ENCODE results near the gene SERPINE2.
A peak's percentile ranks its signal among the peaks of the same experiment; 100 is the strongest.

SERPINE2 gene

DNA sequence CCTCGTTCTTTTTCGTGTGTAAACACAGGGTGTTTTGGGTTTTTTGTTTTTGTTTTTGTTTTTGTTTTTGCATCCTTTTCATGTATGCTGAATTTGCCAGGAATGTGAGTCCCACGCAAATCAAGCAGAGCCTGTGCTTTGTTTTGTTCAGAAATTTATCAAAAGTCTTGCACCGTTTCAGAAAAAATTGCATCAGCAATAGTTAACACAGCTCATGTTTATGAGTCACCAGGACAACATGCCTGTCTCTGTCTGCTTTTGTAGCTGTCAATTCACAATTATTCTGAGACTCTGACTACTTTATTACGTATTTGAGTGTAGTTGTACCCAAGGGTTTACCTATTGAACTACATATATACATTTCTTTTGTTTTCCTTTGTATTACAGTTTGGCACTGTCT, 43.5 kb downstream of the SERPINE2 start:
- no peak overlapping the region for H2AFZ ChIP-seq (ENCODE audit: low read depth, low read length, severe bottlenecking)
- TF ChIP-seq EZH2phosphoT487 (conservative IDR thresholded peaks at IDR 0.05; ENCODE audit: low read length) = no peak
- TF ChIP-seq, protein P1, sequence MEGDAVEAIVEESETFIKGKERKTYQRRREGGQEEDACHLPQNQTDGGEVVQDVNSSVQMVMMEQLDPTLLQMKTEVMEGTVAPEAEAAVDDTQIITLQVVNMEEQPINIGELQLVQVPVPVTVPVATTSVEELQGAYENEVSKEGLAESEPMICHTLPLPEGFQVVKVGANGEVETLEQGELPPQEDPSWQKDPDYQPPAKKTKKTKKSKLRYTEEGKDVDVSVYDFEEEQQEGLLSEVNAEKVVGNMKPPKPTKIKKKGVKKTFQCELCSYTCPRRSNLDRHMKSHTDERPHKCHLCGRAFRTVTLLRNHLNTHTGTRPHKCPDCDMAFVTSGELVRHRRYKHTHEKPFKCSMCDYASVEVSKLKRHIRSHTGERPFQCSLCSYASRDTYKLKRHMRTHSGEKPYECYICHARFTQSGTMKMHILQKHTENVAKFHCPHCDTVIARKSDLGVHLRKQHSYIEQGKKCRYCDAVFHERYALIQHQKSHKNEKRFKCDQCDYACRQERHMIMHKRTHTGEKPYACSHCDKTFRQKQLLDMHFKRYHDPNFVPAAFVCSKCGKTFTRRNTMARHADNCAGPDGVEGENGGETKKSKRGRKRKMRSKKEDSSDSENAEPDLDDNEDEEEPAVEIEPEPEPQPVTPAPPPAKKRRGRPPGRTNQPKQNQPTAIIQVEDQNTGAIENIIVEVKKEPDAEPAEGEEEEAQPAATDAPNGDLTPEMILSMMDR (IDR thresholded peaks at IDR 0.05; ENCODE audit: insufficient read depth, low read length, poor library complexity, severe bottlenecking) = no peak
- no peaks in the 10 kb centered on the region for H3K36me3 ChIP-seq (ENCODE audit: low read length)
- H3F3A ChIP-seq (ENCODE audit: insufficient read depth) = no peaks in the 10 kb centered on the region
- no peak overlapping the region for H3K4me3 ChIP-seq (ENCODE audit: insufficient read depth, low read length, poor library complexity, severe bottlenecking)
- H3K9me3 ChIP-seq (ENCODE audit: insufficient read depth, low read length) = no peaks in the 10 kb centered on the region
- no peaks in the 10 kb centered on the region for H3K9me2 ChIP-seq (replicated peaks; ENCODE audit: insufficient read depth, low read length)
- H4K20me1 ChIP-seq (ENCODE audit: low read depth, low read length) = no peaks in the 10 kb centered on the region
- H3K27me3 ChIP-seq (ENCODE audit: low read length) = no peaks in the 10 kb centered on the region
- no peak overlapping the region for H3K27ac ChIP-seq (ENCODE audit: low read depth, low read length)
- no peaks in the 10 kb centered on the region for H3K79me2 ChIP-seq (ENCODE audit: insufficient read depth, low read length)
- no peak overlapping the region for H3K9ac ChIP-seq (ENCODE audit: low read length)
- H3K4me2 ChIP-seq (ENCODE audit: low read depth, low read length, poor library complexity, severe bottlenecking) = no peak overlapping the region

GRCh38 chr2:223994562-223995162, 44.4 kb downstream of the SERPINE2 start:
- Histone ChIP-seq H3K9me2 (replicated peaks; ENCODE audit: insufficient read depth, low read length) (no peaks in the 10 kb centered on the region), H3K9me3 (ENCODE audit: insufficient read depth, low read length) (no peaks in the 10 kb centered on the region), H3K4me2 (ENCODE audit: low read depth, low read length, poor library complexity, severe bottlenecking) (no peak overlapping the region), H4K20me1 (ENCODE audit: low read depth, low read length) (no peaks in the 10 kb centered on the region), H3K36me3 (ENCODE audit: low read length) (no peaks in the 10 kb centered on the region), H3F3A (ENCODE audit: insufficient read depth) (no peaks in the 10 kb centered on the region), H3K79me2 (ENCODE audit: insufficient read depth, low read length) (no peaks in the 10 kb centered on the region), H3K27me3 (ENCODE audit: low read length) (no peaks in the 10 kb centered on the region), H3K9ac (ENCODE audit: low read length) (no peak overlapping the region), H3K27ac (ENCODE audit: low read depth, low read length) (no peak overlapping the region), H2AFZ (ENCODE audit: low read depth, low read length, severe bottlenecking) (no peak overlapping the region), H3K4me3 (ENCODE audit: insufficient read depth, low read length, poor library complexity, severe bottlenecking) (no peak overlapping the region)
- TF ChIP-seq, protein P1 (IDR thresholded peaks at IDR 0.05; ENCODE audit: insufficient read depth, low read length, poor library complexity, severe bottlenecking) = no peak
- no peak for TF ChIP-seq EZH2phosphoT487 (conservative IDR thresholded peaks at IDR 0.05; ENCODE audit: low read length)

GRCh38 chr2:223993634-223994232, 45.4 kb downstream of the SERPINE2 start:
- Histone ChIP-seq H3K9me2 (replicated peaks; ENCODE audit: insufficient read depth, low read length) (no peaks in the 10 kb centered on the region), H3K4me3 (ENCODE audit: insufficient read depth, low read length, poor library complexity, severe bottlenecking) (no peak overlapping the region), H3K4me2 (ENCODE audit: low read depth, low read length, poor library complexity, severe bottlenecking) (no peak overlapping the region), H2AFZ (ENCODE audit: low read depth, low read length, severe bottlenecking) (no peak overlapping the region), H4K20me1 (ENCODE audit: low read depth, low read length) (no peaks in the 10 kb centered on the region), H3K9ac (ENCODE audit: low read length) (no peak overlapping the region), H3K27ac (ENCODE audit: low read depth, low read length) (no peak overlapping the region), H3K79me2 (ENCODE audit: insufficient read depth, low read length) (no peaks in the 10 kb centered on the region), H3K36me3 (ENCODE audit: low read length) (no peaks in the 10 kb centered on the region), H3F3A (ENCODE audit: insufficient read depth) (no peaks in the 10 kb centered on the region), H3K27me3 (ENCODE audit: low read length) (0 out of 2 replicates have a peak, but pooled peaks cover under 1% of the 10 kb centered on the region), H3K9me3 (ENCODE audit: insufficient read depth, low read length) (no peaks in the 10 kb centered on the region)
- no peak for TF ChIP-seq EZH2phosphoT487 (conservative IDR thresholded peaks at IDR 0.05; ENCODE audit: low read length)
- TF ChIP-seq, protein P1 (IDR thresholded peaks at IDR 0.05; ENCODE audit: insufficient read depth, low read length, poor library complexity, severe bottlenecking) = peak; percentile 60

Data from SU-DHL-6 (cell line).